Measurements from ENCODE around the gene OLFML2B.

- TF ChIP-seq POLR2A (IDR thresholded peaks at IDR 0.05) (no peak), CTCF (IDR thresholded peaks at IDR 0.05) (no peak), EP300 (IDR thresholded peaks at IDR 0.05) (no peak)
These were observed 66.7 kb downstream of the OLFML2B start for GRCh38 chr1:161956930-161957329.
